HG02884 (cell line): Measurements from ENCODE around the gene CFAP77.
"Not testable (repeated sequence)": the region's sequence is repeated elsewhere in the genome, so short reads cannot be mapped to it uniquely, and the experiment has no call there.

Experiments used
- ATAC-seq: cut with Tn5 transposase; IDR thresholded peaks from one replicate; pipeline ENCODE4 v1.9.1; 2021; ENCODE audit warnings: mild to moderate bottlenecking, moderate library complexity; ENCODE audit not compliant: unreplicated experiment

Gene CFAP77

GRCh38 chr9:132409828-132410528 is at the start of gene CFAP77:
Gene CFAP77, plus strand, starts transcription at chr9:132410211. Its CDS starts 61 bp downstream, at chr9:132410272.
- no peak for ATAC-seq

- no peak for ATAC-seq
These were observed 45.9 kb upstream of the CFAP77 start for GRCh38 chr9:132364068-132364467.

- ATAC-seq, result no peak
These were observed 44.0 kb upstream of the CFAP77 start for GRCh38 chr9:132365986-132366385.

- no peak for ATAC-seq
These were observed 43.5 kb upstream of the CFAP77 start for GRCh38 chr9:132366481-132366880.

- ATAC-seq, result no peak
These were observed 42.2 kb upstream of the CFAP77 start for GRCh38 chr9:132367613-132368313.

GRCh38 chr9:132369421-132369820 is 40.6 kb upstream of the CFAP77 start:
- ATAC-seq, result no peak

GRCh38 chr9:132370592-132370991 is 39.4 kb upstream of the CFAP77 start:
- ATAC-seq, result no peak

GRCh38 chr9:132372177-132373095 is 37.6 kb upstream of the CFAP77 start:
- ATAC-seq, result no peak

GRCh38 chr9:132377769-132378168 is 32.2 kb upstream of the CFAP77 start:
- ATAC-seq, result not testable (repeated sequence)

GRCh38 chr9:132378416-132378815 is 31.6 kb upstream of the CFAP77 start:
- ATAC-seq, result not testable (repeated sequence)

- peak; percentile 53 for ATAC-seq
These were observed 28.0 kb upstream of the CFAP77 start for GRCh38 chr9:132381966-132382541.

- ATAC-seq, result no peak
These were observed 26.5 kb upstream of the CFAP77 start for GRCh38 chr9:132383462-132383883.

- ATAC-seq, result peak; percentile 49
These were observed 25.6 kb upstream of the CFAP77 start for GRCh38 chr9:132384376-132384775.

GRCh38 chr9:132387133-132387532 is 22.9 kb upstream of the CFAP77 start:
- no peak for ATAC-seq

- no peak for ATAC-seq
These were observed 19.0 kb upstream of the CFAP77 start for GRCh38 chr9:132390966-132391365.

- no peak for ATAC-seq
These were observed 18.6 kb upstream of the CFAP77 start for GRCh38 chr9:132391449-132391848.

GRCh38 chr9:132395560-132395959 is 14.5 kb upstream of the CFAP77 start:
- ATAC-seq, result no peak

- no peak for ATAC-seq
These were observed 8.2 kb upstream of the CFAP77 start for GRCh38 chr9:132401824-132402223.

- no peak for ATAC-seq
These were observed 5.7 kb upstream of the CFAP77 start for GRCh38 chr9:132404228-132404881.

- peak; percentile 71 for ATAC-seq
These were observed 3.4 kb upstream of the CFAP77 start, which contains the start of gene TTF1 for GRCh38 chr9:132406554-132407122. Gene TTF1, minus strand, starts transcription at chr9:132406840. Its CDS starts 4,019 bp downstream, at chr9:132402821.
